HG02938 (cell line): ENCODE data around the gene IQSEC1.
A peak's percentile ranks its signal among the peaks of the same experiment; 100 is the strongest.

ENCODE experiments used
- ATAC-seq: cut with Tn5 transposase; IDR thresholded peaks from one replicate; pipeline ENCODE4 v1.9.1; 2021; ENCODE audit warnings: mild to moderate bottlenecking, moderate library complexity; ENCODE audit not compliant: unreplicated experiment

The IQSEC1 gene

GRCh38 chr3:13070391-13071070 lies 2.7 kb downstream of the IQSEC1 start:
- no peak for ATAC-seq

GRCh38 chr3:13069495-13069894 lies 3.7 kb downstream of the IQSEC1 start:
- peak; percentile 41 for ATAC-seq

GRCh38 chr3:13068269-13069010 lies 4.8 kb downstream of the IQSEC1 start:
- ATAC-seq = no peak

- ATAC-seq = no peak
Observed at GRCh38 chr3:13067778-13068177, 5.5 kb downstream of the IQSEC1 start.

- no peak for ATAC-seq
Observed at GRCh38 chr3:13066834-13067233, 6.4 kb downstream of the IQSEC1 start.

- no peak for ATAC-seq
Observed at GRCh38 chr3:13066236-13066635, 7.0 kb downstream of the IQSEC1 start.

GRCh38 chr3:13065727-13066126 lies 7.5 kb downstream of the IQSEC1 start:
- ATAC-seq = no peak

- no peak for ATAC-seq
Observed at GRCh38 chr3:13064964-13065363, 8.3 kb downstream of the IQSEC1 start.

GRCh38 chr3:13064159-13064868 lies 8.9 kb downstream of the IQSEC1 start:
- no peak for ATAC-seq

GRCh38 chr3:13063225-13063624 lies 10.0 kb downstream of the IQSEC1 start:
- no peak for ATAC-seq

GRCh38 chr3:13062647-13063046 lies 10.6 kb downstream of the IQSEC1 start:
- ATAC-seq = no peak

GRCh38 chr3:13060341-13060910 lies 12.8 kb downstream of the IQSEC1 start:
- ATAC-seq = no peak

- ATAC-seq = no peak
Observed at GRCh38 chr3:13058346-13059120, 14.7 kb downstream of the IQSEC1 start.

- ATAC-seq = no peak
Observed at GRCh38 chr3:13057282-13058040, 15.8 kb downstream of the IQSEC1 start.

GRCh38 chr3:13055634-13056033 lies 17.6 kb downstream of the IQSEC1 start:
- no peak for ATAC-seq

GRCh38 chr3:13054341-13055285 lies 18.6 kb downstream of the IQSEC1 start:
- ATAC-seq = no peak

- no peak for ATAC-seq
Observed at GRCh38 chr3:13053893-13054292, 19.3 kb downstream of the IQSEC1 start.

GRCh38 chr3:13053420-13053819 lies 19.8 kb downstream of the IQSEC1 start:
- ATAC-seq = no peak
